ENCODE measurements around the gene NUMA1.

DNA sequence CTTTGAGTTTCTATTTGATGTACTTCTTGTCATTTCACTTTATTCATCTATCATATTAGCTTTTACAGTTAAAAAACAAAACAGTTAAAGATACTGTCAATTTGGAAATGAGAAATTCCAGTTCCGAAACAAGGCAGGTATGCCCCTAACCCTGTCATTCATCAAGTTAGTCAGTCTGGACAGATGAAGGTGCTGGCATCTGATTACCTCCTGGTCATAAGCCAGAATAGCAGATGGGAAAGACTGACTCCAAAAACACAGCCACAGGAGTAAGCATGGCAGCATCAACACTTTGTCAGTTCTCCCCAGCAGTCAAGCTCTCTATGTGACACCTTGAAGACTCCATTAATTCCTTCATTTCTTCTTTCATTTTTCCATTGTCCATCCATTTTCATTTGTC lies 4.6 kb upstream of the NUMA1 start:
- TF ChIP-seq POLR2A (IDR thresholded peaks at IDR 0.05; ENCODE audit: low read length) = no peak
- TF ChIP-seq GATA1 (IDR thresholded peaks at IDR 0.05; ENCODE audit: low read depth, low read length) = no peak
